Measurements from ENCODE around the gene PLEKHA8.
"Not testable (repeated sequence)": the region's sequence is repeated elsewhere in the genome, so short reads cannot be mapped to it uniquely, and the experiment has no call there.

The PLEKHA8 gene

GRCh38 chr7:30061786-30062185 is 33.6 kb downstream of the PLEKHA8 start:
- not testable (repeated sequence) for H3K9me2 ChIP-seq (replicated peaks; ENCODE audit: low read depth, low read length); H3K4me3 ChIP-seq (ENCODE audit: low read length, poor library complexity, severe bottlenecking); H3K4me2 ChIP-seq (ENCODE audit: low read depth, low read length, poor library complexity, severe bottlenecking); H2AFZ ChIP-seq (ENCODE audit: low read length); H4K20me1 ChIP-seq (ENCODE audit: insufficient read depth, low read length, poor library complexity, severe bottlenecking); H3F3A ChIP-seq (ENCODE audit: low read depth); H3K79me2 ChIP-seq (ENCODE audit: insufficient read depth, low read length); H3K27me3 ChIP-seq (ENCODE audit: insufficient read depth, low read length, poor library complexity, severe bottlenecking); H3K9ac ChIP-seq (ENCODE audit: low read depth, low read length, poor library complexity, severe bottlenecking); H3K4me1 ChIP-seq (ENCODE audit: insufficient read depth, low read length, poor library complexity, severe bottlenecking); H3K9me3 ChIP-seq (ENCODE audit: insufficient read depth, low read depth, low read length)
- peak; percentile 56 for TF ChIP-seq CTCF (conservative IDR thresholded peaks at IDR 0.05; ENCODE audit: low read length)
- H3K36me3 ChIP-seq (ENCODE audit: insufficient read depth, low read length), result peaks cover 54% of the 10 kb centered on the region; the same call in 1 of the 2 replicates

- Histone ChIP-seq H4K20me1 (ENCODE audit: insufficient read depth, low read length, poor library complexity, severe bottlenecking) (no peaks in the 10 kb centered on the region), H3K79me2 (ENCODE audit: insufficient read depth, low read length) (no peaks in the 10 kb centered on the region), H3F3A (ENCODE audit: low read depth) (no peaks in the 10 kb centered on the region), H3K4me1 (ENCODE audit: insufficient read depth, low read length, poor library complexity, severe bottlenecking) (no peaks in the 10 kb centered on the region), H2AFZ (ENCODE audit: low read length) (no peak overlapping the region), H3K36me3 (ENCODE audit: insufficient read depth, low read length) (peaks cover 49% of the 10 kb centered on the region; the same call in 1 of the 2 replicates), H3K4me3 (ENCODE audit: low read length, poor library complexity, severe bottlenecking) (no peak overlapping the region), H3K9ac (ENCODE audit: low read depth, low read length, poor library complexity, severe bottlenecking) (no peak overlapping the region), H3K9me2 (replicated peaks; ENCODE audit: low read depth, low read length) (no peaks in the 10 kb centered on the region), H3K27me3 (ENCODE audit: insufficient read depth, low read length, poor library complexity, severe bottlenecking) (no peaks in the 10 kb centered on the region), H3K9me3 (ENCODE audit: insufficient read depth, low read depth, low read length) (no peaks in the 10 kb centered on the region), H3K4me2 (ENCODE audit: low read depth, low read length, poor library complexity, severe bottlenecking) (no peak overlapping the region)
- peak; percentile 85 for TF ChIP-seq CTCF (conservative IDR thresholded peaks at IDR 0.05; ENCODE audit: low read length)
- no peak for TF ChIP-seq EZH2phosphoT487 (IDR thresholded peaks at IDR 0.05; ENCODE audit: borderline replicate concordance)
Measured at GRCh38 chr7:30062587-30062986, 34.4 kb downstream of the PLEKHA8 start.

- Histone ChIP-seq H3F3A (ENCODE audit: low read depth) (no peaks in the 10 kb centered on the region), H4K20me1 (ENCODE audit: insufficient read depth, low read length, poor library complexity, severe bottlenecking) (no peaks in the 10 kb centered on the region), H3K79me2 (ENCODE audit: insufficient read depth, low read length) (no peaks in the 10 kb centered on the region), H3K27me3 (ENCODE audit: insufficient read depth, low read length, poor library complexity, severe bottlenecking) (no peaks in the 10 kb centered on the region), H3K4me2 (ENCODE audit: low read depth, low read length, poor library complexity, severe bottlenecking) (no peak overlapping the region), H3K9ac (ENCODE audit: low read depth, low read length, poor library complexity, severe bottlenecking) (no peak overlapping the region), H3K9me2 (replicated peaks; ENCODE audit: low read depth, low read length) (no peaks in the 10 kb centered on the region), H3K4me1 (ENCODE audit: insufficient read depth, low read length, poor library complexity, severe bottlenecking) (peaks cover 7% of the 10 kb centered on the region), H3K4me3 (ENCODE audit: low read length, poor library complexity, severe bottlenecking) (no peak overlapping the region), H3K9me3 (ENCODE audit: insufficient read depth, low read depth, low read length) (no peaks in the 10 kb centered on the region), H3K36me3 (ENCODE audit: insufficient read depth, low read length) (peaks cover 32% of the 10 kb centered on the region; the same call in 1 of the 2 replicates), H2AFZ (ENCODE audit: low read length) (no peak overlapping the region)
- TF ChIP-seq EZH2phosphoT487 (IDR thresholded peaks at IDR 0.05; ENCODE audit: borderline replicate concordance) (no peak), CTCF (conservative IDR thresholded peaks at IDR 0.05; ENCODE audit: low read length) (no peak)
Measured at GRCh38 chr7:30065746-30066145, 37.5 kb downstream of the PLEKHA8 start.

All from Loucy (cell line).